ENCODE results near the gene CLDN19.

CLDN19 gene

DNA sequence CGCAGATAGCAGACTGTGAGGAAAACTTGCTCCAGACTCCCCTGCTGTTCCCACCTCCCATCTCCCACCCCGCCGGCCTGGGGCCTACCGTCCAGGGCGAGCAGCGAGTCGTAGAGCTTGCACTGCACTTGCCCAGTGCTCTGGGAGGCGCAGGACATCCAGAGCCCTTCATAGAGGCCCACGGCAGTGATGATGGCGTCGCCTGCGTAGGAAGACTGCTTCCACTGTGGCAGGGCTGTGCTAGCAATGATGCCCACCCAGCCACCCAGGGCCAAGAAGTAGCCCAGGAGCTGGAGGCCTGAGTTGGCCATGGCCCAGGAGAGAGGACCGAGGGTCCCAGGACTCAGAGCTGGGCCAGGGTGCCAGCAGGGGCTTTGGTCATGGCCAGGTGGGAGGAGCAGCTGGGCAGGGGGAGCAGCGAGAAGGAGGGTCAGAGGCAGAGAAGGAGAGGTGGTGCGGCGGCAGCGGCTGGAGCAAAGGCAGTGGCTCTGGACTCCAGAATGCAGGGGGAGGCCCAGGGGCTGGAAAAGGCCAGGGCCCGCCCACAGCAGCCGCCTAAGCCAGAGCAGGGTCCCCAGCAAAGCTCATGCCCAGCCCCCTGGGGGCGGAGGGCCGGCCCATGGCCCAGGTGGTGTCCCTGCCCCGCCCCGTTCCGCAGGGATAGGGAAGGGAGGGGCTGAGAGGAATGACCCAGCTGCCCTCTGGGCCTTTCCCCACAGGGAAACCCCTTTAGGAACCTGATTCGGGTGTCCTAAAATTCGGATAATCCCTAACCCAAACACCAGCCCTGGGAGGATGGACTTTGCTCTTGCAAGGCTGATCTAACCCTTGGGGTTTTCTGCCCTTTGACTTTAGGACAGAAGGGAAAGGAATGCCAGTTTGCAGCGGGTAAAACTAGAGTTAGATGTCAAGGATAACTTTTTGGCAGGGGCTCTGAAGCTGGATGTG lies at the start of gene CLDN19:
TSS of gene CLDN19 (minus strand) at position 484 of the 948 bp plus-strand sequence. CDS start at position 311, 173 bp downstream.
- DNase-seq: no peak

DNA sequence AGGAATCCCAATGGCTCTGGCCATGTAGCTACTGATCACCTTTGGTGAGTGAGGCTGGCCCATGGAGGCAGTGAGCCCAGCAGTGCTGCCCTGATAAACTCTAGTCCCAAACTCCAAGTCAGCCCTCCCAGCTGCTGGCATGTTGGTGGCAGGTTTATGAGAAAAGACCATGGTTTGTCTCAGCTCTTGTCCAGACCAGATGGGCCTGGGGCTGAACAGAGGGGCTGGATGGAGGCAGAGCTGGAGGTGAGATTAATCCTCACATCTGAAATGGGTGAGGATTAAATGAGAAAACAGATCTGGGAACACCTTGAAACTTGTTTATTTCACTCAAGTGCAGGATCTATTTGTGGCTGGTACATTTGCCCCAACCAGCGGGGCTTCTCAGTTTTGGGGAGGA lies 48.0 kb upstream of the CLDN19 start:
- no peak for DNase-seq

DNA sequence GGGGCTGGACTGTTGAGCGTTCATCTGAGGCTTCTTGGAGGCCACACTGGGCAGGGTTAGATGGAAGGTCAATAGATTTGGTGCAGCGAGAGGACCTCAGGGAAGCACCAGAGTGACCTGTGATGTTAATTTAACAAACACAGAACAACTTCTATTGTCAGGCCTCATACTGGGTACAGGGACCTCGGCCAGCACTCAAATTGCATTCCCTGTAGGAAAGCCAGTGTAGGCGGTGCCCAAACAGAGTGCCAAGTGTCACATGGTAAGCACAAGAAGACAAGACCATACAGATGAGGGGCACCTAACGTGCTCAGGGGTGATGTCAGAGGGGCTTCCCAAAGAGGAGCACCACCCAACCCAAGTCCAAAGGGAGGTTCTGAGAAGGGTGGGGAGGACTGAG lies 46.1 kb upstream of the CLDN19 start:
- no peak for DNase-seq

DNA sequence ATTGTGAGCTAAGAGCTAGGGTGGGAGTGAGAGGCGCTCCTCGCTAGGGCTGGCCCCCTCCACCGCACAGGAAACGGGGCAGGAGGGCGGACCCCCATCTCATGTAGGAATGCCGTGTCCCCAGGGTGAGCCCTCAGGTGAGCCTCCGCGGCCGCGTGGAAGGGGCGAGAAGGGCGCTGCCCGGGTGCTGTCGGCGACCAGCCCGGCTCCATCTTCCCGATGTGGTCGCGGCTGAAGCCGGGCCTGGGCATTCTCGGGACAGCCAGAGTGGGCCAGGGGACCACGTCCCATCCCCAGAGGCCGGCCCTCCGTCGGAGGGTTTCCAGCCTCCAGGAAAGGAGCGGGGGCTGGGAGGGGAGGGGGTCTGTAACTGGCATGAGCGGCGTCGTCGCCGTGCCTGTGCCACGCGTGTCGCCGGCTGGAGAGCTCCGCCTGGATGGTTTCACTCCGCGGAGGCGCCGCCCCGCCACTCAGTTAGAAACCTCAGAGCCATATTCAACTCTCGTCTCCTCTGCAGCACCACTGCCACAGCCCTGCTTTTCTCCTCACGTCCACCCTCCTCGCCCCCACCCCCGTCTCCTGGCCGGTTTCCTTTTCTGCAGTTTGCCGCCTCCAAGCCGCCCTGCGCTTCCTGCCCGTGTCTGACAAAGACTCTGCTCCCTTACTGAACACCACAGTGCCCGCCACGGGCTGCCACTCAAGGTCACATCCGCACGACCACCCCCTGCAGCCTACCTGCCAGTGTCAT lies 45.1 kb upstream of the CLDN19 start, which contains the start of gene TMEM269:
TSS of gene TMEM269 (plus strand) at position 46 of the 748 bp plus-strand sequence. CDS start 4,903 bp downstream, outside the sequence.
- DNase-seq: peak in 1 of 2 donors; percentile 64

DNA sequence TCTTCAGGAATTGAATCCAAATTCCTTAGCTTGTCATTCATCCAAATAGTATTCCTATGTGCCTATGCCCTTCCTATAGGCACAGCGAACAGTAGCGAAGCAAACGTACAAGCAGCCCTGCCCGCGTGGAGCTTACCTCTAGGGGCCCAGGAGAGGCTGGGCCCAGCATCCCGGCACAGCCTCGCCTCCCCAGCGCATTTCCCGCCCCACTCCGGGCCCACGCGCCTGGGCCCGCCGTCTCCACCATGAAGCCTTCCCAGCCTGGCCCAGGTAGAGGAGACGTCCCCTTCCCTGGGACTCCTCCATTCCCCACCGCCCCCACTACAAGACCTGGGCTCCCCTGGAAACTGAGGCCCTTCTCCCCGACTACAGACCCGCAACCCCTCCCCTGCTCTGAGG lies 44.5 kb upstream of the CLDN19 start:
- no peak for DNase-seq

DNA sequence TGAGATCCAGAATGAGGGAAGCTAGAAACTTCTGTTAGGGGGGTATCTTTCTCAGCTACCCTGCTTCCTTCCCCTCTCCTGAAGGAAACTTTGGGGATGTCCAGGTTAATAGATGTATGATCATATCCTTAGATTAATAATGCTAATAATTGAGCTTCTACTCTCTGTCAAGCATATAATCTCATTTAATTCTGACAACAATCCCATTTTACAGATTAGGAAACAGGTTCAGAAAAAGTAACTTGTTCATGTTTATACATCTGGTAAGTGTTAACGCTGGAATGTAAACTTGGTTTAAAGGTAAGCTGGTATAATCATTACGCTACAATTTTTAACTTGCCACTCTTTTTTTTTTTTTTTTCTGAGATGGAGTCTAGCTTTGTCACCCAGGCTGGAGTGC lies 43.1 kb upstream of the CLDN19 start:
- DNase-seq: no peak

GRCh38 chr1:42780176-42780575 lies 40.1 kb upstream of the CLDN19 start:
- DNase-seq: no peak

- no peak for DNase-seq
These were observed 39.7 kb upstream of the CLDN19 start for GRCh38 chr1:42779725-42780124.

DNA sequence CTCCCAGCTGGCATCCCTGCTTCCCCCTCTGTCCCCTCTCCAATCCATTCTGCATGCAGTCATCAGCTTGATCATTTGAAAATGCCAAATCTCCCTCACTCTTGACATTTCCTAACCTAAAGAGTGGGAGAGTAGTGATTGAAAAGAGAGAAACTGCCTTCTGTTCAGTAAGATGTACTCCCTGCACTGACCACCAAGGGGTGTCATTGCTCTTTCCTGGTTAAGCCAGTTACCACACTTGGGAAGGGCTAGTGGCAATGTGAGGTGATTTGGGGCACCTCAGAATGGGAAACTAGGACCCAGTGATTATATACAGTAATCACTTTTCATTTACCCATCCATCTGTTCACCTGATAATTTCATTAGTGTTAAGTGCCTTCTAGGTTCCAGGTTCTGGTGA lies 37.8 kb upstream of the CLDN19 start:
- peak in 1 of 2 donors; percentile 6 for DNase-seq

GRCh38 chr1:42776502-42776901 lies 36.5 kb upstream of the CLDN19 start:
- no peak for DNase-seq

DNA sequence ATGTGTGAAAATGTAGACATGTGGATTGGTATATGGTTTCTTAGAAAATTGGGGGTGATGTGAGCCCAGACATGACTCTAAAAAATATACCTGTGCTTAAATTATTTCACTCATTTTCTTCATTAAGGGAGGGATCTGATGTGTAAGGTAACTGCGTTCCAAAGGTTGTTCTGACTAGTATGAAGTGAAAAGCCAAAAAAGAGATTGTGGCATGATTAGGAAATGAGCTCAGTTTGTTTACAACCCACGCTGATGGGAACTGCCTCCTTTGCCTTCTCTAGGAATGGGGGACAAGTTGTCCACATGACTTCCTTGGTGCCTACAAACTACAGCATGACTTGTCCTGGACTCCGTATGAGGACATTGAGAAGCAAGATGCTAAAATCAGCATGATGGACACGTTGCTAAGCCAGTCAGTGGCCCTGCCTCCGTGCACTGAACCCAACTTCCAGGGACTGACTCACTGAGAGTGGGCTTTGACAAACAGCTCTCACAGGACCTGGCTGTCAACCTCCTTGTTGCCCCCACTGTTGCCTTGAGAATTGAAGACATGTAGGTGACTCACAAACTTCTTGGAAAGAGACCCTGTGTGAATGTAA lies 35.0 kb upstream of the CLDN19 start:
- DNase-seq: no peak

DNA sequence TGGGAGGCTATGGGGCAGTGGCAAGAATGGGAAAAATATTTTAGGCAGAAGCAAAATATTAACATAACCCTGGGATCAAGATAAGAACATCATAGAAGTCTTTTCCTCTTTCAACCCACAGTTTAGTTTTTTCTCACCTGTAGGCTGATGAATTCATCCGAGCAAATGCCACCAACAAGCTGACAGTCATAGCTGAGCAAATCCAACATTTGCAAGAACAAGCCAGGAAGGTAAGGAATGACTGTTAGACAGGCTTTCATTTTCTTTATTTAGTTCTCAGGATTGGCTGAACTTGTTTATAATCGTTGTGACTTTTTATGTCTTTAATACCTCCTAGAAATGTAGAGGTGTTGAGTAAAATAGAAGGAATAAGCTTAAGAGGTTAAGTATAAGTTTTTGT lies 33.4 kb upstream of the CLDN19 start:
- no peak for DNase-seq

DNA sequence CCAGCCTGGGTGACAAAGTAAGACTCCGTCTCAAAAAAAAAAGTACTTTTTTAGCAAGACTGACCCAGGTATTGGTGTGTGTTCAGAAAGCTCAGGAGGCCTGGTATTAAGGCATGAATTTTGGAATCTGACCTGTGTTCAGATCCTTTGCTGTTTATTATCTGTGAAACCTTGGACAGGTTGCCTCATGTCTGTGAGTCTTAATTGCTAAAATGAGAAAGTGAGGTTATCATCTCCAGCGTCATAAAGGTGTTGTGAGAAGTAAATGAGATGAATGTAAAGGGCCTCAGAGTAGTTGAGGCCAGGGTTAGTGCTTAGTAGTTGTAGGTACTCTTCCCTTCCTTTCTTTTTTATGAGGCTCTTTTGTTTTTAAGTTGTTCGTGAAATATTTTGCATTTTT lies 29.8 kb upstream of the CLDN19 start:
- DNase-seq: no peak

DNA sequence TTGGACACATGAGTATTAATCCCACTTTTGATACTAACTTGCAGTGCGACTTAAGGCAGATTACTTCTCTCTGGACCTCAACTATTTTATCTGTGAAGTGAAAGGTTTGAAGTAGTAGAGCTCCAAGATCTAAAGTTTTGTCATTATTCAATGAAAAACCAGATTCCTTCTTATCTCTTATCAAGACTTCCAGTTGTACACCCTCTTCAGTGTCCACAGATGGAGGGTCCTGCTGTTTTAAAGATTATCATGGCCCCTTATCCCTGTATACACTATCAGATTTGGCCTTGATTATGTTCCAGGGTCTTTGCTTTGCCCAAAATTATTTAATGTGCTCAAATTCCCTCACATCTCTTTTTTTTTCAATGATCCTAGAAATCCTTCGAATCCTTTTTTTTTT lies 28.1 kb upstream of the CLDN19 start:
- no peak for DNase-seq

GRCh38 chr1:42767510-42768000 lies 27.5 kb upstream of the CLDN19 start:
- DNase-seq: no peak

DNA sequence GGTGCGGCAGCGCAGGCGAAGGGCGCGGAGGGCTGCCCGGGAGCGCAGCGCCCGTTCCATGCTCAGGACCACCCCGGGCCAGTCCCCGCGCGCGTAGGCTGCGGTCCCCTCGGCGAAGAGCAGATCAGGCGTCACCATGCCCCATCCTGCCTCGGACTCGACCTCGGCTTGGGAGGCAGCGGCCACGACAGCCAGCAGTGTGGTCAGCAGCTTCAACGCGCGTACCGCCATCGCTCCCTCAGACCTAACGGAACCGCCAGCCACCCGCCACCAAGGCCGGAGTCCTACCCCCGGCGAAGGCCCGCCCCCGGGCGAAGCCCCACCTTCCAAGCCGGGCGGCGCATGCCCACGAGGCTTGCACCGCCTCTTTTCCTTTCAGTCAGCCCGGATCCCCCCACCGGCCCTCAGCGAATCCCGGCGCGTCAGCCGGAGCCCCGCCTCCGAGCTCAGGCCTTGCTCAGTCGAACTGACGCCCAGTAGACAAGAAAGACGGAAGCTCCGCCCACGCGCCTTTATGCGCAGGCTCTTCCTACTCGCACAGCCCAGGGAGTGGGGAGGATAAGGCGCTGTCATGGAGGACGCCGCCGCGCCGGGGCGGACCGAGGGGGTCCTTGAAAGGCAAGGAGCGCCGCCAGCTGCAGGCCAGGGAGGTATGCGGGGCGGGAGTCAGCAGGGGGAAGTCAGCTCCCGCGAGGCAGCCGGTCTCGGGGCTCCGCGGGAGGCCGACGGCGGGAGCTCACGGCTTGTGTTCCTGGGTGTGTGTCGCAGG lies 26.9 kb upstream of the CLDN19 start, which contains the start of the genes C1orf50 and P3H1:
TSS of gene C1orf50 (plus strand) at position 509 of the 769 bp plus-strand sequence. CDS start at position 572, 63 bp downstream.
TSS of gene P3H1 (minus strand) at position 288 of the 769 bp plus-strand sequence. CDS start at position 231, 57 bp downstream.
- DNase-seq: peak; percentile 92 to 97

DNA sequence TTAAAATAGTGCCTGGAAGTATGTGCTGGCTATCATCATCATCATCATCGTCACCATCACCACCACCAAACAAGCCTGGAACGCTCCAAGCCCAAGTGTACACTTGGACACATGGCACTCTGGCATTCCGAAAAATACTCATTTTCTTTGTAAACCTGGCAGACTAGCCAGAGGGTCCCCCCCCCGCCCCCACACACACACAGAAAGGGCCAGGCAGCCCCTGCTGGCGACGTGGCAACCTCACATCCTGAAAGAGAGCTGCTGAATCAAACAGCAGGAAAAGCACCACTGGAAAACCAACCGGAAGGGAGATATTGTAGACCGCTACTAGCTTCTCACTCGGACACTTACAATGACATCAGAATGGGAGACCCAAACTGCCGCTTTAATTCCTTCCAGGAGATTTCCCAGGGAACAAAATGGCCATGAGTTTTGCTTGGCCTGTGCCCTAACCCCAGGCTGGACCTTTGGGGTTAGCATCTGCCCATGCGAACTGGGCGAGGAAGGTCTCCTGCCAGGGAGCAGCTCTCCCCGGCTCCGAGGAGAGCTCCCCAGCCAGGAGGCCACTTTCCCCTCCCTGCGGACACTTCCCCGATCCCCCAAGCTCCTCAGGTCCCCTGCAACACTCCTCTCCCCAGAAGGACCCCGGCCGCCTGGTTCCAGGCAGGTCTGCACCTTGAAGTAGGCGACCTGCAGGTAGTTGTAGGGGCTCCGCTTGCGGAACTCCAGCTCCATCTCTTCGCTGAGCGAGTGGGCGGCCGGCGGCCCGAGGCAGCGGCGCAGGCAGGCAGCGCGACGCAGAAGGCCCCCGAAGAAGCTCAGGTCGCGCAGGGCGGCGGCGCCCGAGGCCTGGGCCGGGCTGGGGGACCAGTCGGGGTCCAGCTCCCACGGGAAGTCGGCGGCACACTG lies 26.1 kb upstream of the CLDN19 start:
- DNase-seq: peak in 1 of 2 donors; percentile 51

DNA sequence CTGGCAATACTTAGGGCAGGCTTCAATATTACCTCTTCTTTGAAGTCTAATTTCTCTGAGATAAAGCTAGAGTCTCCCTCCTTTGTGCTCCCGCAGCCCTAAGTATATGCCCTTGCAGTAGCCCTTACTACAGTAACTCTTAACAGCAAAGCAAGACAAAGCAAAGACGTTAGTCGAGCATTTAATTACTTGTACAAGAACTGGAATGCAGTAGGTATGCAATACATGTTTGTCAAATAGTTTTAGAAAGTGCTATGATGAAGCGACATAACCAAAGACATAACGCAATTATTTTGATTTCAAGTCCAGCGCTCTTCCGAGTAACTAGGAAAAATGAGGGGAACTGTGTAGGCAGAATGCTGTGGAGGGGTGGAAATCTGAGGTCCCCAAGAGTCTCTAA lies 25.2 kb upstream of the CLDN19 start:
- no peak for DNase-seq

- no peak for DNase-seq
These were observed 22.2 kb upstream of the CLDN19 start for GRCh38 chr1:42762269-42762668.

GRCh38 chr1:42761567-42761966 lies 21.5 kb upstream of the CLDN19 start:
- no peak for DNase-seq

DNA sequence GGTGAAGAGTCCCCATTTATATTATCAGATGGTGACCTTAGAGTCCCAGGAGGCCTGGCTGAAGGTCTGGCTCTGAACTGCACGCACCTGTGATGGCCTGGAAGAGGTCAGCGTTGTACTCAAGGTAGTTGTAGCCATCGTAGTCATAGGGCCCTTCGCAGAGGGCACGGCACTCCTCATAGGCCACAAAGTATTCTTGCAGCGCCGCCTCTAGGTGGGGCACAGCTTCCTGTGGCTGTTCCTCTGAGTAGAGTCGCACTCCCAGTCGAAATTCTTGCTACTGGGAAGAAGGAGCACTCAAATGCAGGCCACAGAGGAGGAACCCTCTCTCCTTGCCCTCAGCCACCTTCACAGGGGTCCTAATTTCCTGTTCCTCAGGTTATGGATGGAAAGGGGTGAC lies 19.1 kb upstream of the CLDN19 start:
- no peak for DNase-seq

Measured in bone marrow (tissue), 2 donors.